Osteocyte (in vitro differentiated cells): Measurements from ENCODE around the gene PLXNC1. TPM values are rescaled to one million over a fixed set of nuclear protein-coding genes. Genes with fewer than 3 reads are reported as not detected.

Source experiments
- DNase-seq: peaks from one replicate; pipeline ENCODE4 v3.0.0; 2021; ENCODE audit warnings: mixed read lengths; ENCODE audit not compliant: unreplicated experiment; ENCODE audit errors: extremely low spot score
- H3K27ac Mint-ChIP-seq: one replicate; pipeline ENCODE4 v1.8.0; 2021; ENCODE audit warnings: mild to moderate bottlenecking, mixed read lengths; ENCODE audit not compliant: unreplicated experiment
- H3K27me3 Mint-ChIP-seq: one replicate; pipeline ENCODE4 v1.8.0; 2021; ENCODE audit warnings: mixed read lengths; ENCODE audit not compliant: unreplicated experiment
- H3K36me3 Mint-ChIP-seq: one replicate; pipeline ENCODE4 v1.8.0; 2021; ENCODE audit warnings: mixed read lengths; ENCODE audit not compliant: unreplicated experiment
- H3K4me1 Mint-ChIP-seq: one replicate; pipeline ENCODE4 v1.8.0; 2021; ENCODE audit warnings: mixed read lengths; ENCODE audit not compliant: unreplicated experiment
- H3K4me3 Mint-ChIP-seq: one replicate; pipeline ENCODE4 v1.8.0; 2021; ENCODE audit warnings: mild to moderate bottlenecking, moderate library complexity, mixed read lengths; ENCODE audit not compliant: unreplicated experiment
- H3K9me3 Mint-ChIP-seq: one replicate; pipeline ENCODE4 v1.8.0; 2021; ENCODE audit warnings: mixed read lengths; ENCODE audit not compliant: unreplicated experiment
- CTCF ChIP-seq: fragments of 200-600 bp; sonication (generic); IDR thresholded peaks from 2 replicates; pipeline ENCODE4 v1.5.0; 2021; ENCODE audit warnings: antibody characterized with exemption, mild to moderate bottlenecking, moderate library complexity
- total RNA-seq: library from RNA; stranded (reverse); gene quantifications from 2 replicates; pipeline ENCODE4 v1.2.1, GENCODE V29; 2021

PLXNC1 gene
- total RNA-seq, 1 donor from 2014 or later: 0.32 TPM

- TF ChIP-seq CTCF: no peak
- Mint-ChIP-seq H3K27me3 (peaks cover 9% of the 10 kb centered on the region), H3K4me1 (peaks cover 34% of the 10 kb centered on the region), H3K9me3 (no peaks in the 10 kb centered on the region), H3K36me3 (no peaks in the 10 kb centered on the region), H3K27ac (no peak overlapping the region), H3K4me3 (no peak overlapping the region)
- DNase-seq: no peak
Observed at GRCh38 chr12:94263011-94263811, 114.8 kb downstream of the PLXNC1 start.

GRCh38 chr12:94263905-94264561 is 115.7 kb downstream of the PLXNC1 start:
- Mint-ChIP-seq H3K36me3 (no peaks in the 10 kb centered on the region), H3K4me3 (no peak overlapping the region), H3K9me3 (no peaks in the 10 kb centered on the region), H3K27me3 (peaks cover 12% of the 10 kb centered on the region), H3K27ac (no peak overlapping the region), H3K4me1 (peaks cover 36% of the 10 kb centered on the region)
- no peak for DNase-seq
- TF ChIP-seq CTCF: no peak

GRCh38 chr12:94264736-94265485 is 116.5 kb downstream of the PLXNC1 start:
- Mint-ChIP-seq H3K4me3 (no peak overlapping the region), H3K36me3 (no peaks in the 10 kb centered on the region), H3K27ac (no peak overlapping the region), H3K4me1 (peaks cover 36% of the 10 kb centered on the region), H3K9me3 (no peaks in the 10 kb centered on the region), H3K27me3 (peaks cover 10% of the 10 kb centered on the region)
- TF ChIP-seq CTCF: no peak
- no peak for DNase-seq

GRCh38 chr12:94265539-94265938 is 117.2 kb downstream of the PLXNC1 start:
- Mint-ChIP-seq H3K9me3 (no peaks in the 10 kb centered on the region), H3K27ac (no peak overlapping the region)

More at GRCh38 chr12:94265539-94265938, 117.2 kb downstream of the PLXNC1 start:
- Mint-ChIP-seq H3K27me3 (peaks cover 14% of the 10 kb centered on the region), H3K4me1 (peaks cover 36% of the 10 kb centered on the region), H3K4me3 (no peak overlapping the region), H3K36me3 (no peaks in the 10 kb centered on the region)
- no peak for TF ChIP-seq CTCF
- DNase-seq: no peak
